ELF-1 (cell line): ENCODE data around the gene C22orf15.
"Not testable (repeated sequence)": the region's sequence is repeated elsewhere in the genome, so short reads cannot be mapped to it uniquely, and the experiment has no call there.

Experiments used
- DNase-seq: peaks from one replicate; pipeline ENCODE4 v3.0.0-alpha.2; 2016; ENCODE audit warnings: low read depth, low spot score

The C22orf15 gene, protein sequence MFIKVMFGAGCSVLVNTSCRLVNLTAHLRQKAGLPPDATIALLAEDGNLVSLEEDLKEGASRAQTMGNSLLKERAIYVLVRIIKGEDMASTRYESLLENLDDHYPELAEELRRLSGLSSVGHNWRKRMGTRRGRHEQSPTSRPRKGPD

DNA sequence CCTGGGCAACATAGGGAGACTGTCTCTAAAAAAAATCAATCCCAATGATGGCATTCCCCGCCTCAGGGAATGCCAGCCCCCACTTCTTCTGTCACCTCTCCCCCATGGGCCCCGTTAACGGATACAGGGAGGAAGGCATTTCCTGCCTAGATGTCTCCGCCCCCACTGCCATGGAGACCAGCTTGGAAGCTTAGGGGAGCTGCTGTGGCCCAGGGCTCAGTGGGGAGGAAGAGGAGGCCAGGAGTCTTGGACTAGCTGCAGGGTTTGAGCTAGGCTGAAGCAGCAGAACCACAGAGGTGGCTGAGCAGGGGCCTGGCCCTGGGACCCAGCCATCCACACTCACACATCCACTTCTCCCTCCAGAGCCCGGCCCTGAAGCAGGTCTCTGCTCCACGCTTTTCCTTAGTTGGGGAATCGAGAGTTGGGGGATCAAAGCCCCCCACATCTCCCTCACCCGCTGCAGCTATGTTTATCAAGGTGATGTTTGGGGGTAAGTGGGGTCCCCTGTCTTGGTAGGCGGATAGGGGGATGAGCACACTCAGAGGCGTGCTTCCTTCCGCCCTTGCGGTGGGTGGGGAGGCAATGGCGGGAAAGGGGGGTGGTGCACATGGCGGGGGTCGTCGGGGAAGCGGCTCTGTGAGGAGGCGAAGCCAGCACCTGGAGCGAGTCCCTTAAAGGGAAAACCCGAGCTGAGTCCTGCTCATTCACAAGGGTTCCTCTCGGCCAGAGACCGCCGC is at the start of gene C22orf15:
C22orf15 (plus strand) TSS at position 149 of the 737 bp plus-strand sequence; CDS start at position 466, 317 bp downstream.
- DNase-seq: no peak

DNA sequence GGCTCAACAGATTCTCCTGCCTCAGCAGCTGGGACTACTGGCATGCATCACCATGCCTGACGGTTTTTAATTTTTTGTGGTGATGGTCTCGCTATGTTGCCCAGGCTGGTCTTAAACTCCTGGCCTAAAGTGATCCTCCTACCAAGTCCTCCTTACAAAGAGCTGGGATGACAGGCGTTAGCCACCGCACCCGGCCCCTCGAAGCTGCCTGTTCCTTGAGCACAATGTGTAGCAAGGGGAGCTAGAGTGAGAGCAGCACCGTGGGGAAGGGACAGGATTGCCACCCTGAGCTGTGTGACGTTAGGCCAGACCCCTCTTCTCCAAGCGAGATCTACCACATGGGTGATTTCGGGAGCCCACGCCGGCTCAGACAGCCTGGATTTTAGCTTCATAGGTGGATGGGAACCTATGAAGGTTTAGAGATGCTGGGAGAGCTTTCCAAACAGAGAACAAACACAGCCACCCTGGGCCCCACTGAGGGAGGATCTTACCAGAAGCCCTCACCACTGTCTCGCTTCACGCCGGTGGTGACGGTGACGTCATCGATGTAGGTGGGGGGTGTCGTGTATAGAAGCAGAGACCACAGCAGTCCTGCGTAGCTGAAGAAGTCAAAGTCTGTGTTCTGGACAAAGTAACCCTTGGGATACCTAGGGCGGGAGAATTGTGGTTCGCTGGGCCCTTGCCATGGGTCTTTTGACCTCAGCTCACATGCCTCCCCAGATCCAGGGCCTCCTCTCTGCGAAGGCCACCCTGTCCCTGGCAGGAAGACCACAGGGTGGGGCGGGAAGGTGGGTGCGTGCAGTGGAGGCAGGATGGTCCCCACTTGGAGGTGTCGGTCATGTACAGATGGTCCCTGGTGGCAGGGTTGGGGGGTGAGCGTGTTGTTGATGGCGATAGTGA is 48.8 kb upstream of the C22orf15 start:
- DNase-seq: no peak

DNA sequence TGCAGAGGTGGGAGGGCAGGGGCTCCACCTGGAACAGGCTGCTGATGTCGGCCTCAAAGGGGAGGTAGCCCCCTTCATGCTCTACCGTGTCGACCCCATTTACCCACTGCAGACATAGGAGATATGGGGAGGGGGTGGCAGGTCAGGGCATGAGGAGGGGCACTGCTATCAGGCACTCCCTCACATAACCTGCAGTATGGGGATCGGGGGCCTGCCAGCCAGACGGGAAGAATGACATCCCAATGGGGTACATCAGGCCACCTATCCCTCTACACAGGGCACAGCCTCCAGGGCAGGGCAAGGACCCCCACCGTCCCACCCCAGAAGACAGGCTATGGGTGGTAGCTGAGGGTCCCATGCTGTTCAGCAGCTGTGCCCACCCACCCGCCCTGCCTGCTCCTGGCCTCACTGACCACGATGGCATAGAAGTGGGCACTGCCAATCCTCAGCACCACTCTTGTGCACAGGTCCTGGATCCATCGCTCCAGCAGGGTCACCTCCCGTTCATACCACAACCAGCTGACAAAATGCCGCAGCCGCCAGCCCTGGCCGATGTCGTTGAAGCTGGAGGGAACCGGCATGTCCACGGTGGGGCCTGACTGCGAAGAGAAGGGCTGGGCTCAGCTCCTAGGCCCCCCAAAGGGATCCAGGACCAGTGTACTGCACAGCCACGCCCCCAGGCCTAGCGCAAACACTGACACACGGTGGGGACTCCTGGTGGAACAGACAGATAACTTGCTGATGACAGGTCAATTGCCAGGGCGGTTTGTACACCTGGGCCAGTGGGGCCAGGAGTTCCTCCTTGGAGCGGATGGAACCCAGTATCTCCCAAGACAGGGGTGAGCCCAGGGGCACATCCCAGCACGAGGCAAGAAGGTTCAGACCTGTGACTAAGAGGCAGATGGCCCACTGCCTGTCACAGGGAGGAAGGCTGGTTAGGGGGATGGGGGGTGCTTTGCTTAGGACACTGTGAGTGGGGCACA is 47.9 kb upstream of the C22orf15 start:
- no peak for DNase-seq

DNA sequence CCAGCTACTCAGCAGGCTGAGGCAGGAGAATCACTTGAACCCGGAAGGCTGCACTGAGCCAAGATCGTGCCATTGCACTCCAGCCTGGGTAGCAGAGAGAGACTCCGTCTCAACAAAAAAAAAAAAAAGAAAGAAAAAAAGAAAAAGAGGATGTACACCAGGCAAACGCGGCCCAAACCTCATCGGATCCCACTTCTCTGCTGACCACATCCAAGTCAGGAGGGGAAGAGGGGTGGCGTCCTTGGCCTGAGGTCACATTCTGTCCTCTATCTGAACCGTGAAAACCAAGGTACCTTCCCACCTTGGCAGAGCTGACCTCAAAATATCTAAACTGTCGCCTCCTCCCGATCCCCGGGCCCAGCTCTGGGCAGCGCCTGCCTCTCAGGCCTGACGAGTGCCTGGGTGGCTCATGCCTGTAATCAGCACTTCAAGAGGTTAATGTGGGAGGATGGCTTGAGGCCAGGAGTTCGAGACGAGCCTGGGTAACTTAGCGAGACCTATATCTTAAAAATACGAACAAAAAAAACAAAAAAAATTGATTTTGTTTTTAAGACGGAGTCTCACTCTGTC is 46.9 kb upstream of the C22orf15 start:
- DNase-seq: no peak

DNA sequence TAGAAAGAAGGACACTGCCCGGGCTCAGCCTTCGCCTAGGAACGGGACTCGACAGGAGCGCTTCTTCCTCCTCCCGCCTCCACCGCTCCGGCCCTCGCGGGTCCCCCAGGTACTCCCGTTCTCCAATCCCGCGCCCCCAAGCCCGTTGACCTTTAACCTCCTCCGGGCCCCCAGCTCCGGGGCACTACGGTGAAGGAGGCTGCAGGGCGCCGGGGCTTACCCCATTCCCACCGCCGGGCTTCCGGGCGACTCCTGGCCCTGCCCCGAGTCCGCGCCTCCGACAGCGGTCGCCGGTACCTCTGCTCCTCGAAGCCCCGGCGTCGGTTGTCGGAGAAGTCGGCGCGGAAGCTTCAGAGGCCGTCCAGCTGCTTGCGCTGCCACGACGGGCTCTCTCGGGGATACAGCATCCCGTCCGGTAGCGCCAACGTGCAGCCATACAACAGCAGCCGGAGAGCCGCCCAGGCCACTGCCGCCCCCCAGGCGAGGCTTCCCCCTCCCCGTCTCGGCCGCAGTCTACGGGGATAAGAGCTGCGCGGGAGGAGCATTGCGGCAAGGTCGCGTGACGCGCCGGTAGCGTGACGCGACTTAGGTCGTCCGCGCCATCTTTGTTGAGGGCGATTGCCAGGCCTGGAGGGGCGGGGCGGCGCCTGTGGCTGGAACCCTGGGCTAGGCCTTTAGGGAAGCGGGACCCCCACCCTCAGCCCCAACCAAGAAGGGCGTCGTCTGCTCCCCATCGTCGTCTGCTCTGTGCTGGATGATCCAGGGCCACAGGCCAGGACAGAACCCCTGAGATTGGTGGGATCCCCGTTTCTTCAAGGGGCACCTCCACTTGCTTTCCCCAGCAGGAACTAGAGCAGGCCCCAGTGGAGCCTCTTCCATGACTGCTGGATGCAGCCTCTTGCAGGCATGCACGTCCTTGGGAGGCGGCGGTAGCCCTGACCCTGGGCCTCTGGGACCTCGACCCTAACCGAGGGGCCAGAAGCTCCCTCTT is 45.7 kb upstream of the C22orf15 start:
- peak; percentile 93 for DNase-seq

DNA sequence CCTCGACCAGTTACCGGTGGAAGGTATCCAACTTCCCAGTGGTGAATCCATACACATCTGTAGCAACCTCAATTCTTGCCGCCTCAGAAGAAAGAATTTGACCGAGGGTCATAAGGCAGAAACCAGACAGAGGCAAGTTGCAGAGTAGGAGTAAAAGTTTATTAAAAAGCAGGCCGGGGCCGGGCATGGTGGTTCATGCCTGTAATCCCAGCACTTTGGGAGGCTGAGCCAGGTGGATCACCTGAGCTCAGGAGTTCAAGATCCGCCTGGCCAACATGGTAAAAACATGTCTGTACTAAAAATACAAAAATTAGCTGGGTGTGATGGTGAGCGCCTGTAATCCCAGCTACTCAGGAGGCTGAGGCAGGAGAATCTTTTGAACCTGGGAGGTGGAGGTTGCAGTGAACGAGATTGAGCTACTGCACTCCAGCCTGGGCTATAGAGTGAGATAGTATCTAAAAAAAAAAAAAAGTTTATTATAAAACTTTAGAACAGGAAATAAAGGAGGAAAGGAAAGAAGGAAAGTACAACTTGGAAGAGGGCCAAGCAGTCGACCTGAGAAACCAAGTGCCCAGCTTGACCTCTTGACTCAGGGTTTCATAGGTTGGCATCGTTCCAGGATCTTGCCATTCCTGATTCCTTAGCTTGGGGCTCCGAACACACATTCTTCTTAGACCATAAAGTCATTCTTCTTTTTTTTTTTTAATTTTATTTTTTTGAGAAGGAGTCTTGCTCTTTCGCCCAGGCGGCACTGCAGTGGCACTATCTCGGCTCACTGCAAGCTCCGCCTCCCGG is 44.2 kb upstream of the C22orf15 start:
- DNase-seq: no peak

DNA sequence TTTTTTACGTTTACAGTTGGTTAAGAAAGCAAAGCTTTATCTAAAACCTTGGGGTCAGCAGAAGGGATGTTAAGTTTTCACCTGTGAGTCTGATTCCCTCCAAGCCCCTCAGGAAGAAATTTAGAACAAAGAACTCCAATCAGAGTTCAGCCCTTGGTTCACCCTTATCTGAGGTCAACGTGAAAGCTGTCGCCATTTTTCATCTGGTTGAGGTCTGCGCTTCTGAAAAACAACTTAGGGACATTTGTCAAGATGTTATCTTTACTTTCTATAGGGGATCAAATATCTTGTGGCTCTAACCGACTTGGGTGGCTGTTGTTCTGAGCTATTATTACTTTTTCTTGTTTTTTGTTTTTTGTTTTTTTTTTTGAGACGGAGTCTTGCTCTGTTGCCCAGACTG is 41.9 kb upstream of the C22orf15 start:
- DNase-seq: no peak

DNA sequence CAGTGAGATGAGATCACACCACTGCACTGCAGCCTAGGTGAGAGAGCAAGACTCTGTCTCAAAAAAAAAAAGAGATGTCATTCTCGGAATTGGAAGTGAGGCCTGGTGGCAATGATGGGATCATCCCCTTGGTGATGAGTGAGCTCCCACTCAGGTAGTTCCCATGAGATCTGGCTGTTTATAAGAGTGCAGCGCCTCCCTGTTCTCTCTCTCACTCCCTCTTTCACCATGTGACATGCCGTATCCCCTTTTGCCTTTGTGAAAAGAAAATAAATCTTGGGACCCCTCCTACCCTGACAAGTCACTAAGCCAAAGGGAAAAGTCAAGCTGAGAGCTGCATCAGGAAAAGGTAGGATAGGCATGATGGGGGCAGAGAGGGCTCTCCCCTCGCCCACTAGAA is 40.6 kb upstream of the C22orf15 start:
- DNase-seq: no peak

DNA sequence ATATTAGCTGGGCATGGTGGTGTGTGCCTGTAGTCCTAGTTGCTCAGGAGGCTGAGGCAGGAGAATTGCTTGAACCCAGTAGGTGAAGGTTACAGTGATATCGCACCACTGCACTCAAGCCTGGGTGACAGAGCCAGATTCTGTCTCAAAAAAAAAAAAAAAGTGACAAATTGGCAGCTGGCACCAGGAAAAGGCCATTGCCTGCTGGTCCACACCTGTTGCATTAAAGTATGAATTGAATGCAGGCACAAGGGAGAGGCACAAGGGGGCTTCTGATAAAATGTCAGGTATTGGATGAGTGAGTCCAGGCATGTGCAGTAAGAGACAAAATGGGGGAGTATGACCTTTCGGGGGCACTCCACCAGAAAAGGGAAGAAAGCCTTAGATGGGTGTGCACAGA is 40.1 kb upstream of the C22orf15 start:
- DNase-seq: no peak

DNA sequence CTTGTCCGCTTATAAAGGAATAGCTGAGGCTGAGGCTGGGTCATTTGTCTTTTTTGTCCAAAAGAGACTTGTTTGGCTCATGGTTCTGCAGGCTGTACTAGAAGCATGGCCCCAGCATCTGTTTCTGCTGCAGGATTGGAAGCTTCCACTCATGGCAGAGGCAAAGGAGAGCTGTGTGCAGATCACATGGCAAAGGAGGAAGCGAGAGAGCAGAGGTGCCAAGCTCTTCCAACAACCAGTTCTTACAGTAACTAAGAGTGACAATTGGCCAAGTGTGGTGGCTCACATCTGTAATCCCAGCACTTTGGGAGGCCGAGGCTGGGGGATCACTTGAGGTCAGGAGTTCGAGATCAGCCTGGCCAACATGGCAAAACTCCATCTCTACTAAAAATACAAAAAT is 34.7 kb upstream of the C22orf15 start:
- DNase-seq: not testable (repeated sequence)

DNA sequence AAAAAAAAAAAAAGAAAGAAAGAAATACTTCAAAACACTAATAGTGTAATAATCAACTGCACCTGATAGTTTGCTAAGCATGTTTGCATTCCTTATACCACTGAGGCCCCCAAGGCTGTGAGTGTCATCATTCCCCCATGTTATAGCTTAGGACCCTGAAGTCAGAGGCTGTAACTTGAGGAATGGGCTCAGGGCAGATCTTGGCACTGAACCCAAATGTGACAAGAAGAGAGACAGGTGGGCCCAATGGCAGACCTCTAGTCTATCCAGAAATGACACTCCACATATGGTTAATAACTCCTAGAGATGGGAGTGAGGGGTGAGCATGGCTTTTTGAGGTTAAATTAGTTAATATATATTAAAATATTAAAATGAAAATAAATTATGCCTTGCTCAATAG is 25.1 kb upstream of the C22orf15 start:
- DNase-seq: no peak

DNA sequence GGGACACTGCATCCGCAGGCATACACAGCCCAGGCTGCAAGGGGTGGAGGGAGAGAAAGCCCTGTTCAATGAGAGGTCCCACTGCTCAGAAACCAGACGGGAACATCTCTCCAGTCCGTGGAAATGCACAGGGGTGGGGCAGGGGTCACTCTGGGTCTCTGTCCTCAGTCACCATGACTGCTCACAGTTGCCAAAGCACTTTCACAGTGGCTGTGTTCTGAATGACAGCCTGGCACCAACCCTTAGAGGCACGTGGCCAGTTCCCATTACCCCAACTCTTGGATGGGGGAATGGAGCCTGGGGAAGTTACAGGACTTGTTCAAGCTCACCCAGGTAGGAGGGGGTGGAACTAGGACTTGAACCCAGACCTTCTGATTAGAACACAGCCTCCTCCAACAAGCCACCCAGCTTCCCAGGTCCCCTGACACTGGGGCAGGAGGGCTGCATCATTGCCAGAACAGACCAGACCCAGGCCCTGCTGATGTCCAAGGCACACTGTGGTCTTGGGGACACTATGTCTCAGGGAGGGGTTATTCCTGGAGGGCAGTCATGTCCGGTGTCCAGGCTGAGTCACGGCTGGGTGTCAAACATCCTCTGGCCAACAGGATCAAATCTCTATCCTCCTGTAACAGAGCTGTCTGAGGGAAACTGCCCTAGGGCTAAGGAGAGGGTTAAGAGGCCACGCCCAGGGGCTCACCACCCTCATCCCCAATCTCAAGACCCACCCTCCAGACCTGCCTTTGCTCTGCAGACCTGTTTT is 20.1 kb upstream of the C22orf15 start:
- no peak for DNase-seq

DNA sequence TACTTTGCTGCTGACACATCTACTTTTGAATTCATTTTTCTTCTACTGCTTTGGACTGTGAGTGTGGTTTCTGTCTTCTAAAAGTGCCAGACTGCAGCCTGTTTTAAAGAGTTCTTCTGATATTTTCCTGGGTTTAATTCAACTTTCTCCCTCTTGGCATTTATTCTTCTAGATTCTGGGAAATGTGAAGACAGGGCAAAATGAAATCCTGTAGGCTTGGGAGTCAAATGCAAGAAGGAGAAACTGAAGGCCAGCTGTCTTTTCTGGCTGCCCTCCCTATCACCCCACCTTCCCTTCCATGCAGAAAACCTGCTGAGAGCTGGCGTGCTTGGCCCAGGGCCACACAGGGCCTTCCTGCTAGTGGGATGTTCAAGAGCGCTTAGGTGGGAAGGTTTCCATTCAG is 19.5 kb upstream of the C22orf15 start:
- DNase-seq: no peak

DNA sequence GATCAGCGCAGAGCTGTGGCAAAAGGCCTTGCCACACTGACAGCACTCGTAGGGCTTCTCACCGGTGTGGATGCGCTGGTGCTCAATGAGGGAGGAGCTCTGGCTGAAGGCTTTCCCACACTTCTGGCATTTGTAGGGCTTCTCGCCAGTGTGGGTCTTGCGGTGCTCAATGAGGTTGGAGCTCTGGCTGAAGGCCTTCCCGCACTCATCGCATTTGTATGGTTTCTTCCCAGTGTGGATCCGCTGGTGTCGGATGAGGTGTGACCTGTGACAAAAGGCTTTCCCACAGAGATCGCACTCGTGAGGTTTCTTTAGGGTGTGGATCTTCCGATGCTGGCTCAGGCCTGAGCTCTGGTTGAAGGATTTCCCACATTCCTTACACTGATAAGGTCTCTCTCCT is 18.8 kb upstream of the C22orf15 start:
- DNase-seq: no peak

DNA sequence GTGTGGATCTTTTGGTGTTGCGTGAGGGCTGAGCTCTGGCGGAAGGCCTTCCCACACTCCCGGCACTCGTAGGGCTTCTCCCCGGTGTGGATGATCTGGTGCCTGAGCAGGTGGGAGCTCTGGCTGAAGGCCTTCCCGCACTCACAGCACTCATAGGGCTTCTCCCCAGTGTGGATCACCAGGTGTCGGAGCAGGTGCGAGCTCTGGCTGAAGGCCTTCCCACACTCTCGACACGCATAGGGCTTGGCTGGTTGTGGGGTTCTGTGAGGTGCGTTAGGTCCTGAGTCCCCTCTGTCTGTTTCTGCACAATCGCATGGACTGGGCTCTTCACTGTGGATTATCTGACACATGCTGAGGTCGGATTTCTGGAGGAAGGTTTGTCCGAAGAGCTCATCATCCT is 18.3 kb upstream of the C22orf15 start:
- no peak for DNase-seq

DNA sequence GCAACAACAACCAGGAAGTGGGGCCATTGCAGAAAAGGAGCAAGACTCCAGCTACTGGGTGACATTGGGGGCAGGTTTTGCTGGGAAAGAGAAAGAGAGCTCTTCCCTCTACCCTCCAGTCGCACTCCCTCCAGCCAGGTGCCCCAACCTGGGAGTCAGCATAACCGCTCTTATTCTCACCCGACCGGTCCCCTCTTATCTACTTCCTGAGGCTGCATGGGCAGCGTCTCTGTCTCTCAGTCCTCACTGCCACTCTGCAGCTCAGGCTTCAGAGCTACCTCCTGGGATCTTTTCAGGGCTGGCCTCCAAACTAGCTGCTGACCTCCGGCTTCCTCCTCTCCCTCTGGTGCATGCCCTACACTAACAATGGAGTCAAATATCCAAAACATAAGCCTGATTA is 17.0 kb upstream of the C22orf15 start:
- DNase-seq: no peak

DNA sequence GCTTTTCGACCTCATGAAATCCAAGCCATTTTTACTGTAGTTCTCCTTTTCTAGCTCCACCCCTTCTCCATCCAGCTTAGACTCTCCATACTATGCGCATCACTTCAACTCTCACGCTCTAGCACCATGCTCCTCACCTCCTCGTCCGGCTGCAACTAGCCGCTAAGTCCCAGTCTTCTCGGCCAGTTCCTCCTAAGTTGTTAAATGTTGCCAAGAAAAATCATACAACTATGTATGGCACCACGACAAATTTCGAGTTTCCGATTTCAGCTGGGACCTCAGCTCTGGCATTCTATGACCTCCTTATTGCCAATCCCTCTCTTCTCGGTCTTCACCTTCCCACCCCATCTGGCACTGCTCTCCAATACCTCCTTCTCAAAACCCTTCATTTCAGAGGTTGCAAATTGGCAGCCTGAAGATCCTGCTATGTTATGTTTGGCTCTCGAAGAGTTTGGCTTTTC is 12.9 kb upstream of the C22orf15 start:
- DNase-seq: no peak

DNA sequence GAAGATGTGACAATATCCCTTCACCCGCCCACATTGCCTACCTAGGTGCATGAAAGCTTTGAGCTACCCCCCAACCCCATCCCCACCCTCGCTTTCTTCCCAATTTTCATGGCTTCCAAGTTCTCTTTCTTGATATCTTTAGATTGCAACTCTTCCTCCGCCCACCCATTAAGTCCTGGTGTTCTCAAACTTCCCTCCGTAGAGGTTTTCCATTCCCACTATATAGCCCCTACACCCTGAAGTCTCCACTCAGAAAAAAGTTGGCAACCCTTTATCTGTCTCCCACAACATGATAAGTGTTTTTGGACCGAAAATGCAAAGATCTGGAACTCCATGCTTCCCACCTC is 12.4 kb upstream of the C22orf15 start:
- DNase-seq: no peak
